Fibroblast of skin of scalp (primary cell): ENCODE measurements around the gene BICD2.

ENCODE experiments used
- DNase-seq: peaks from one replicate; pipeline ENCODE4 v3.0.0-alpha.2; 2013

Gene BICD2

GRCh38 chr9:92747459-92748232, 17.0 kb downstream of the BICD2 start:
- peak; percentile 37 for DNase-seq

- DNase-seq, result peak; percentile 28
These were observed 17.8 kb downstream of the BICD2 start for GRCh38 chr9:92746567-92747458.

- no peak for DNase-seq
These were observed 18.8 kb downstream of the BICD2 start for GRCh38 chr9:92745881-92746280.

GRCh38 chr9:92745331-92745730, 19.3 kb downstream of the BICD2 start:
- DNase-seq, result no peak

GRCh38 chr9:92740969-92741368, 23.7 kb downstream of the BICD2 start:
- DNase-seq, result no peak

- DNase-seq, result no peak
These were observed 24.1 kb downstream of the BICD2 start for GRCh38 chr9:92740446-92740961.

- peak; percentile 16 for DNase-seq
These were observed 24.6 kb downstream of the BICD2 start for GRCh38 chr9:92740009-92740408.

GRCh38 chr9:92739346-92739970, 25.2 kb downstream of the BICD2 start:
- DNase-seq, result no peak

GRCh38 chr9:92738661-92739081, 26.0 kb downstream of the BICD2 start:
- no peak for DNase-seq

- DNase-seq, result no peak
These were observed 26.9 kb downstream of the BICD2 start for GRCh38 chr9:92737611-92738299.

GRCh38 chr9:92737216-92737606, 27.4 kb downstream of the BICD2 start:
- DNase-seq, result no peak

- DNase-seq, result no peak
These were observed 27.9 kb downstream of the BICD2 start for GRCh38 chr9:92736563-92737215.

GRCh38 chr9:92735636-92736562, 28.7 kb downstream of the BICD2 start:
- no peak for DNase-seq

GRCh38 chr9:92734931-92735635, 29.6 kb downstream of the BICD2 start:
- no peak for DNase-seq

GRCh38 chr9:92730897-92731296, 33.7 kb downstream of the BICD2 start:
- no peak for DNase-seq

- no peak for DNase-seq
These were observed 34.9 kb downstream of the BICD2 start for GRCh38 chr9:92729735-92730155.

- DNase-seq, result peak; percentile 26
These were observed 35.5 kb downstream of the BICD2 start for GRCh38 chr9:92728831-92729734.
